Putamen (tissue), 1 donor: ENCODE results near the gene ING5.

ENCODE experiments used
- DNase-seq: peaks from one replicate; pipeline ENCODE4 v3.0.0-alpha.2; 2016; ENCODE audit warnings: low spot score

Gene ING5

DNA sequence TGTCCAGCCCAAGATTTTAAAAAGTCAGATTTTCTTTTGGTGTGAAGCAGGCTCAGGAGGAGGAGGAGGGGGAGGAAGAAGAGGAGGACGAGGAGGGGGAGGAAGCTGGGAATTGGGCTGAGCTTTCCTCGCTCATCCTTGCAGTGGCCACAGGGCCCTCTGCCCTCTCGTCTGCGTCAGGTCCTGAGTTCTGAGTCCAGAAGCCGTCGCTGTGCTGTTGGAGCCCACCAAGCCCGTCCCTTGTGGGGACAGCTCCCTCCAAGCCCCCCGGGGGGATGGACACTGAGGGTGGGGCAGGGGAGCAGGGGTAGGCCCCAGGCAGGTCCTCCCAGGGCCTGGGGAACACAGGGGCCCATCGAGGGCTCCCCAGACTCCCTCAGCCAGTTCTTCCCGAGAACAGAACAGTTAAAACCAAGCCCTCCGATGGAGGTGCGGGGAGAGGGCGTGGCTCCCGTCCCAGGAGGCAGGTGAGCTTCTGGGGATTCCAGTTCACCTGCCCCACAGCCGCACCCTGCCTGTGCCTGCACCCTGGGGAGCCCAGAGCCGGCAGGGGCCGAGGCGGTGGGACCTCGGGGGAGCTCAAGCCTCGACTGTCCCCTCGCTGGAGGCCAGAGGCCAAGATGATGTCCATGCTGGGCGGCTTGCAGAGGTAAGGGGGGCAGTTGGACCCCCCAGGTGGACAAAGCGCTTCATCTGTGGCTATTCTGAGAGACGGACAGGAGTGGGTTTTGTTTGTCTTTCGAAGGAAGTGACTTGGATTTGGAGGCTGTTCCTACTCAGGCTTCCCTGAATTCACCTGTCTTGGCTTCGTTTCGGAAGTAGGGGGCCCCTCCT is 74.7 kb downstream of the ING5 start, which contains the start of gene GAL3ST2:
GAL3ST2 (plus strand) TSS at position 487 of the 834 bp plus-strand sequence; CDS start at position 621, 134 bp downstream.
- no peak for DNase-seq

- no peak for DNase-seq
Observed at GRCh38 chr2:241777170-241777685, 75.4 kb downstream of the ING5 start.

DNA sequence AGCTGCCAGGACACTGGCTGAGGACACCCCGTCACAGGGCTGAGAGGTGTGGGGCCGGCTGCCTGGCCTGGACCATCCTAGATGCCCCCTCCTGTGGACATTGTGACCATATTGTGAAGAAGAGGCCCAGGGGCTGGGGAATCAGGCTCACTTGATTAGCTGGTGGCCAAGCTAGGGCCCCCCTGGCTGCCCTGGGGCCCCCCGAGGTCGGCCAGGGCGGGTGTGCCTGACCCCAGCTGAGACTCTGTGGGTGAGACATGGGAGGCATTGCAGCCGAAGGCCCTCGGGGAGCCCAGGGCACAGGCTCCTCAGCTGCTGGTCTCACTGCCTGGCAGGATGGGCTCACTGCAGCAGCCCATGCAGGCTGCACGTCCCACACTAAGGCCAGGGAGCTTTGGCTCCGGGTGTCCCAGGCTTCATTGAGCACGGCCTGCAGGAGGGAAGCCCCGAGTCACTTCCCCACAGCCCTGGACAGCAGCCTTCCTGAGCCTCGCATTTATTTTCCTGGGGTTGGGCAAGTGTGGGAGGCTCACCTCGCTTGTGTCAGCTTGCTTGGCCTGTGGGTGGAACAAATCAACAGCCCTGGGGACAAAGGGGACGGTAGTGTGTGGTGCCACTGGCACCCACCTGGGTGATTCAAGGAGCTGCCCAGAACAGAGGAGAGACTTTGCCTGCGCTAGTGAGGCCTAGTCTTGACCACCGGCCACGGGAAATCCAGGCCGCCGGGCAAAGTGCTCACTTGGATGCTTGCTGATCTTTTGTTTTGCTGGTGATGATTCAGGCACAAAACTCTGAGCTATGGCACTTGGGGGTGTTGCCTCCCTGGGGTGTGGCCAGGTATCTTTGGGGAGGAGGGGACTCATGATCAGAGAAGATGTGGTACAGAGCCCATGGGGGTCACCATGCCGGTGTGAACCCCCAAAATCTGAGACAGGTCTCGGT is 76.1 kb downstream of the ING5 start:
- no peak for DNase-seq
